ENCODE results near the gene SNORC. TPM values are rescaled to one million over a fixed set of nuclear protein-coding genes. Genes with fewer than 3 reads are reported as not detected.

The SNORC gene
- total and polyA plus RNA-seq, 10 of the 15 experiments (the other 5 are each of a cell fraction or from before 2014, with no cell fraction given) = 0.04 to 0.74 (median 0.45) TPM; not detected in 4

GRCh38 chr2:232894746-232895145 is 24.7 kb downstream of the SNORC start (continued):
- TF ChIP-seq ZBTB11 (CRISPR knock-in tag; IDR thresholded peaks at IDR 0.05) (no peak), MLLT1 (IDR thresholded peaks at IDR 0.05) (no peak), MYC (IDR thresholded peaks at IDR 0.05; ENCODE audit: insufficient read depth, insufficient read length, insufficient replicate concordance, low read length, severe bottlenecking) (no peak), CREB1 (IDR thresholded peaks at IDR 0.05; ENCODE audit: low read depth) (no peak), SREBF2 (IDR thresholded peaks at IDR 0.05; ENCODE audit: low read length) (no peak)

GRCh38 chr2:232896111-232896510 is 26.0 kb downstream of the SNORC start:
- DNase-seq (ENCODE audit: low read depth, low spot score) (no peak), FAIRE-seq (no peak), ATAC-seq (no peak)
- Histone ChIP-seq H3K79me2 (ENCODE audit: control insufficient read depth, insufficient read depth, low read length) (no peaks in the 10 kb centered on the region), H3K27me3 (replicated peaks in 1 of 2; ENCODE audit: control insufficient read depth in 2 of 2, insufficient read depth in 2 of 2, low read length in 1 of 2) (no peaks in the 10 kb centered on the region), H3K4me1 (ENCODE audit: control insufficient read depth, insufficient read depth, low read length) (no peaks in the 10 kb centered on the region), H3K9ac (ENCODE audit: control insufficient read depth, insufficient read depth, low read length) (no peak overlapping the region), H3K27ac (ENCODE audit: control insufficient read depth, insufficient read depth) (no peak overlapping the region), H4K20me1 (ENCODE audit: control insufficient read depth, insufficient read depth) (no peaks in the 10 kb centered on the region), H3K9me3 (replicated peaks; ENCODE audit: control insufficient read depth, insufficient read depth, low read length) (no peaks in the 10 kb centered on the region), H3K4me3 (no peak overlapping the region), H2AFZ (ENCODE audit: control insufficient read depth, low read depth, low read length) (no peak overlapping the region), H3K36me3 (ENCODE audit: control insufficient read depth in 2 of 2, insufficient read depth in 2 of 2, low read length in 1 of 2) (no peaks in the 10 kb centered on the region), H3K4me2 (ENCODE audit: control insufficient read depth, insufficient read depth) (no peak overlapping the region)
- POLR2A ChIA-PET = no interaction called here
- BruUV-seq (replicated peaks) = no TSS peak
- in situ Hi-C loops (cut with MboI) = no loop called here
- CTCF ChIA-PET = no interaction called here
- RAD21 ChIA-PET (ENCODE audit: unreplicated experiment) = no interaction called here
- intact Hi-C loops (cut with micrococcal nuclease; ENCODE audit: unreplicated experiment) = no loop called here
- SMC1A ChIA-PET (ENCODE audit: uncharacterized antibody, unreplicated experiment) = interaction anchor here (1.2 kb wide), 1 partner anchor 156 kb away, joined by 3 read pairs; no protein-coding TSS in a partner anchor
- TF ChIP-seq SMAD1 (IDR thresholded peaks at IDR 0.05; ENCODE audit: low read depth, partially characterized antibody) (no peak), KLF5 (IDR thresholded peaks at IDR 0.05; ENCODE audit: partially characterized antibody) (no peak), ETV6 (conservative IDR thresholded peaks at IDR 0.05 in 1 of 2, IDR thresholded peaks at IDR 0.05 in 1 of 2; ENCODE audit: borderline replicate concordance in 1 of 2, low read depth in 1 of 2) (no peak), NFYB (IDR thresholded peaks at IDR 0.05; ENCODE audit: insufficient read depth, low read depth, low read length) (no peak), RELA (IDR thresholded peaks at IDR 0.05; ENCODE audit: borderline replicate concordance, partially characterized antibody) (no peak), ZNF384 (IDR thresholded peaks at IDR 0.05; ENCODE audit: borderline replicate concordance, low read depth, low read length) (no peak), LARP7 (IDR thresholded peaks at IDR 0.05) (no peak), IKZF2 (IDR thresholded peaks at IDR 0.05) (no peak), CHD1 (IDR thresholded peaks at IDR 0.05; ENCODE audit: low read depth, low read length) (no peak), RAD51 (IDR thresholded peaks at IDR 0.05) (no peak), MTA2 (IDR thresholded peaks at IDR 0.05; ENCODE audit: low read depth) (no peak), BRCA1 (IDR thresholded peaks at IDR 0.05; ENCODE audit: low read depth, low read length) (no peak), SMC3 (IDR thresholded peaks at IDR 0.05; ENCODE audit: borderline replicate concordance, low read length) (no peak), YY1 (IDR thresholded peaks at IDR 0.05; ENCODE audit: low read depth, low read length) (no peak), JUND (IDR thresholded peaks at IDR 0.05; ENCODE audit: low read depth, low read length) (no peak)

Data from GM12878 (cell line).